Panc1 (cell line): Measurements from ENCODE around the gene SLC12A7.

Experiments used
- CTCF ChIP-seq: fragments of 450-650 bp; IDR thresholded peaks from 2 replicates; pipeline ENCODE4 v1.5.1; 2017; ENCODE audit warnings: mild to moderate bottlenecking
- REST ChIP-seq, 2 experiments: IDR thresholded peaks; 2 replicates each; pipeline ENCODE4 v1.6.1; 2011 to 2012; ENCODE audit warnings: low read depth in 2 of 2, control low read depth in 1 of 2, low read length in 1 of 2, mild to moderate bottlenecking in 1 of 2, moderate library complexity in 1 of 2; ENCODE audit not compliant: insufficient read depth in 1 of 2

- TF ChIP-seq CTCF (no peak), REST (IDR thresholded peaks at IDR 0.05; ENCODE audit: insufficient read depth in 1 of 2, low read depth in 2 of 2, low read length in 1 of 2) (no peak)
These were observed 31.2 kb upstream of the SLC12A7 start for GRCh38 chr5:1142886-1143669.
